GM12891 (cell line): ENCODE measurements around the gene PLA2G5.

Experiments
- POLR2A ChIP-seq: IDR thresholded peaks from 2 replicates; pipeline ENCODE4 v1.6.1; 2011; ENCODE audit warnings: low read depth, low read length, control low read depth
- POLR2AphosphoS5 ChIP-seq: IDR thresholded peaks from 2 replicates; pipeline ENCODE4 v1.6.1; 2011; ENCODE audit warnings: low read depth, low read length, control low read depth
- TAF1 ChIP-seq: IDR thresholded peaks from 2 replicates; pipeline ENCODE4 v1.6.1; 2011; ENCODE audit warnings: low read depth, low read length, control low read depth

DNA sequence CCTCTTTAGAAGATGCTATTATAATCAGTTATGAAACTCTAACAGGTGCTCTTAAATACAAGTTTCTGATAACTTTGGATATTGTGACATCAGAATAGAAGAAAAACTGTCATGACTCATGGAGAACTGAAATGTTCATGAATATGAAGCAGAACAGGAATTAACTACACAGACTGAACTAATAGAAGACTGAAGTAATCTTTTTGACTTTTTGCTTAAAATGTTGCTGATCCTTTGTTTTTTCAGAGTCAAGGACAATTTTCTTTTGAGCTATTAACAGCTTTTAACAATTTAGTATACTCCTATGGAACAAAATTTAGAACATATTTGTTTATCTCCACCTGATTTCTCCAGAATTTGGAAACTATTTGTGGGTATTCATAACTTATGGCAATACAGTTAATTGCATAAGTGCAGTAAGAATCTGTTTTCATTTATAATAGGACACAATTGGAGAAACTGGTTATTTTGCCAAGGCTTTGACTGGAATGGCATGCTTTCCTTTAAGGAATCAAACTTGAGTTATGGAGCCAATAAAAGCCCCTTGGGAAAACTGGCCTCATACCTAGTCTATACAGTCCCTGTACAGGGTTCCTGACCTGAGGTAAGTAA lies 18.7 kb upstream of the PLA2G5 start:
- TF ChIP-seq TAF1 = no peak
- no peak for TF ChIP-seq POLR2A
- TF ChIP-seq POLR2AphosphoS5 = no peak
